ENCODE results near the gene GULP1.

GRCh38 chr2:188248513-188248912, 43.2 kb upstream of the GULP1 start:
- TF ChIP-seq, protein P1, sequence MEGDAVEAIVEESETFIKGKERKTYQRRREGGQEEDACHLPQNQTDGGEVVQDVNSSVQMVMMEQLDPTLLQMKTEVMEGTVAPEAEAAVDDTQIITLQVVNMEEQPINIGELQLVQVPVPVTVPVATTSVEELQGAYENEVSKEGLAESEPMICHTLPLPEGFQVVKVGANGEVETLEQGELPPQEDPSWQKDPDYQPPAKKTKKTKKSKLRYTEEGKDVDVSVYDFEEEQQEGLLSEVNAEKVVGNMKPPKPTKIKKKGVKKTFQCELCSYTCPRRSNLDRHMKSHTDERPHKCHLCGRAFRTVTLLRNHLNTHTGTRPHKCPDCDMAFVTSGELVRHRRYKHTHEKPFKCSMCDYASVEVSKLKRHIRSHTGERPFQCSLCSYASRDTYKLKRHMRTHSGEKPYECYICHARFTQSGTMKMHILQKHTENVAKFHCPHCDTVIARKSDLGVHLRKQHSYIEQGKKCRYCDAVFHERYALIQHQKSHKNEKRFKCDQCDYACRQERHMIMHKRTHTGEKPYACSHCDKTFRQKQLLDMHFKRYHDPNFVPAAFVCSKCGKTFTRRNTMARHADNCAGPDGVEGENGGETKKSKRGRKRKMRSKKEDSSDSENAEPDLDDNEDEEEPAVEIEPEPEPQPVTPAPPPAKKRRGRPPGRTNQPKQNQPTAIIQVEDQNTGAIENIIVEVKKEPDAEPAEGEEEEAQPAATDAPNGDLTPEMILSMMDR (optimal IDR thresholded peaks at IDR 0.05 in 1 of 3, IDR thresholded peaks at IDR 0.05 in 1 of 3, conservative IDR thresholded peaks at IDR 0.05 in 1 of 3; ENCODE audit: extremely low read depth in 1 of 3, insufficient read depth in 2 of 3, low read length in 3 of 3) = no peak
- TF ChIP-seq EZH2 (IDR thresholded peaks at IDR 0.05; ENCODE audit: low read length) = no peak
